ENCODE results near the gene STK10. TPM values are rescaled to one million over a fixed set of nuclear protein-coding genes. Genes with fewer than 3 reads are reported as not detected.

The STK10 gene
- total and polyA plus RNA-seq, 9 of the 15 experiments (the other 6 are each of a cell fraction or from before 2014, with no cell fraction given), result 0.30 to 6.7 (median 2.4) TPM

DNA sequence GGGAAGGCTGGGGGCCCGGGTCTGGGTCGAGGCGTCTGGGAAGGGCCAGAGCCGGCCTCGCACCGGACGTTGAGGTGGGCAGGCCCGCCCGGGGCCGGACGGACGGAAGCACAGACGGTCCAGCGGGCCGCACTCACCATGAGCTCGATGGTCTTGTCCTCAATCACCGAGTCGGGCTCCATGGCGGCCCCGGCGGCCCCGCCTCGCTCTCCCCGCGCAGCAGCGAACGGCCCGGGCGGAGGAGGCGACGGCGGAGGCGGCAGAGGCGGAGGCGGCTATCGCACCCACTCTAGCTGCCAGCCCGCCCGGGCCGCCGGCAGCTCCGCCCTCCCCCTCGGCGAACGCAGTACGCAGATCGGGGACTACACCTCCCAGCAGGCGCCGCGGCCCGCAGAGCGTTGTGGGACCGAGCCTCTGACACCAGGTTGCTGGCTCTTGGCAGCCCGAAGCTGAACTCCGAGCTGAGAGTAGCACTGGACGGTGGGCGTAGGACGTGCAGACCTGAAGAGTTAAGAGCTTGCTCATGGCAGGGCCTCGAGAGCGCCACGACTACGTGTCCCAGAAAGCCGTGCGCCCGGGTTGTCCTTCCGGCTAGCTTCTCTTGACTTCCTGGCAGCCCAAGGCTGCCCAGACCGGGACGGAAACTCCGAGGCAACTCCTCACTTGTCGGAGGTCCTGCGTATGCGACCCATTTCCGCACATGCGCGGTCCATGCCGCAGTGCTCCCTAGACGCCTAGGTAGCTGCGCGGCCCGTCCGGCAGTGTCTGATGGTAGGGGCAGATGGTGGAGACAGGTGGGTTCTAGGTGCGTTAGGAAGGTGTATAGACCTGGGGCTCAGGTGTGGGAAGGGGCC, 181.5 kb downstream of the STK10 start, which contains the start of gene FBXW11 (continued):
- TF ChIP-seq, protein P1, sequence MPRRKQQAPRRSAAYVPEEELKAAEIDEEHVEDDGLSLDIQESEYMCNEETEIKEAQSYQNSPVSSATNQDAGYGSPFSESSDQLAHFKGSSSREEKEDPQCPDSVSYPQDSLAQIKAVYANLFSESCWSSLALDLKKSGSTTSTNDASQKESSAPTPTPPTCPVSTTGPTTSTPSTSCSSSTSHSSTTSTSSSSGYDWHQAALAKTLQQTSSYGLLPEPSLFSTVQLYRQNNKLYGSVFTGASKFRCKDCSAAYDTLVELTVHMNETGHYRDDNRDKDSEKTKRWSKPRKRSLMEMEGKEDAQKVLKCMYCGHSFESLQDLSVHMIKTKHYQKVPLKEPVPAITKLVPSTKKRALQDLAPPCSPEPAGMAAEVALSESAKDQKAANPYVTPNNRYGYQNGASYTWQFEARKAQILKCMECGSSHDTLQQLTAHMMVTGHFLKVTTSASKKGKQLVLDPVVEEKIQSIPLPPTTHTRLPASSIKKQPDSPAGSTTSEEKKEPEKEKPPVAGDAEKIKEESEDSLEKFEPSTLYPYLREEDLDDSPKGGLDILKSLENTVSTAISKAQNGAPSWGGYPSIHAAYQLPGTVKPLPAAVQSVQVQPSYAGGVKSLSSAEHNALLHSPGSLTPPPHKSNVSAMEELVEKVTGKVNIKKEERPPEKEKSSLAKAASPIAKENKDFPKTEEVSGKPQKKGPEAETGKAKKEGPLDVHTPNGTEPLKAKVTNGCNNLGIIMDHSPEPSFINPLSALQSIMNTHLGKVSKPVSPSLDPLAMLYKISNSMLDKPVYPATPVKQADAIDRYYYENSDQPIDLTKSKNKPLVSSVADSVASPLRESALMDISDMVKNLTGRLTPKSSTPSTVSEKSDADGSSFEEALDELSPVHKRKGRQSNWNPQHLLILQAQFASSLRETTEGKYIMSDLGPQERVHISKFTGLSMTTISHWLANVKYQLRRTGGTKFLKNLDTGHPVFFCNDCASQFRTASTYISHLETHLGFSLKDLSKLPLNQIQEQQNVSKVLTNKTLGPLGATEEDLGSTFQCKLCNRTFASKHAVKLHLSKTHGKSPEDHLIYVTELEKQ (CRISPR knock-in tag; IDR thresholded peaks at IDR 0.05), result no peak
- TF ChIP-seq, protein P2, sequence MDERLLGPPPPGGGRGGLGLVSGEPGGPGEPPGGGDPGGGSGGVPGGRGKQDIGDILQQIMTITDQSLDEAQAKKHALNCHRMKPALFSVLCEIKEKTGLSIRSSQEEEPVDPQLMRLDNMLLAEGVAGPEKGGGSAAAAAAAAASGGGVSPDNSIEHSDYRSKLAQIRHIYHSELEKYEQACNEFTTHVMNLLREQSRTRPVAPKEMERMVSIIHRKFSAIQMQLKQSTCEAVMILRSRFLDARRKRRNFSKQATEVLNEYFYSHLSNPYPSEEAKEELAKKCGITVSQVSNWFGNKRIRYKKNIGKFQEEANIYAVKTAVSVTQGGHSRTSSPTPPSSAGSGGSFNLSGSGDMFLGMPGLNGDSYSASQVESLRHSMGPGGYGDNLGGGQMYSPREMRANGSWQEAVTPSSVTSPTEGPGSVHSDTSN (CRISPR knock-in tag; IDR thresholded peaks at IDR 0.05; ENCODE audit: low read depth), result no peak
- TF ChIP-seq, protein P2 (tag; conservative IDR thresholded peaks at IDR 0.05; ENCODE audit: low read depth), result no peak
- TF ChIP-seq, protein P3, sequence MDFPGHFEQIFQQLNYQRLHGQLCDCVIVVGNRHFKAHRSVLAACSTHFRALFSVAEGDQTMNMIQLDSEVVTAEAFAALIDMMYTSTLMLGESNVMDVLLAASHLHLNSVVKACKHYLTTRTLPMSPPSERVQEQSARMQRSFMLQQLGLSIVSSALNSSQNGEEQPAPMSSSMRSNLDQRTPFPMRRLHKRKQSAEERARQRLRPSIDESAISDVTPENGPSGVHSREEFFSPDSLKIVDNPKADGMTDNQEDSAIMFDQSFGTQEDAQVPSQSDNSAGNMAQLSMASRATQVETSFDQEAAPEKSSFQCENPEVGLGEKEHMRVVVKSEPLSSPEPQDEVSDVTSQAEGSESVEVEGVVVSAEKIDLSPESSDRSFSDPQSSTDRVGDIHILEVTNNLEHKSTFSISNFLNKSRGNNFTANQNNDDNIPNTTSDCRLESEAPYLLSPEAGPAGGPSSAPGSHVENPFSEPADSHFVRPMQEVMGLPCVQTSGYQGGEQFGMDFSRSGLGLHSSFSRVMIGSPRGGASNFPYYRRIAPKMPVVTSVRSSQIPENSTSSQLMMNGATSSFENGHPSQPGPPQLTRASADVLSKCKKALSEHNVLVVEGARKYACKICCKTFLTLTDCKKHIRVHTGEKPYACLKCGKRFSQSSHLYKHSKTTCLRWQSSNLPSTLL (IDR thresholded peaks at IDR 0.05), result no peak
- TF ChIP-seq, protein P4, sequence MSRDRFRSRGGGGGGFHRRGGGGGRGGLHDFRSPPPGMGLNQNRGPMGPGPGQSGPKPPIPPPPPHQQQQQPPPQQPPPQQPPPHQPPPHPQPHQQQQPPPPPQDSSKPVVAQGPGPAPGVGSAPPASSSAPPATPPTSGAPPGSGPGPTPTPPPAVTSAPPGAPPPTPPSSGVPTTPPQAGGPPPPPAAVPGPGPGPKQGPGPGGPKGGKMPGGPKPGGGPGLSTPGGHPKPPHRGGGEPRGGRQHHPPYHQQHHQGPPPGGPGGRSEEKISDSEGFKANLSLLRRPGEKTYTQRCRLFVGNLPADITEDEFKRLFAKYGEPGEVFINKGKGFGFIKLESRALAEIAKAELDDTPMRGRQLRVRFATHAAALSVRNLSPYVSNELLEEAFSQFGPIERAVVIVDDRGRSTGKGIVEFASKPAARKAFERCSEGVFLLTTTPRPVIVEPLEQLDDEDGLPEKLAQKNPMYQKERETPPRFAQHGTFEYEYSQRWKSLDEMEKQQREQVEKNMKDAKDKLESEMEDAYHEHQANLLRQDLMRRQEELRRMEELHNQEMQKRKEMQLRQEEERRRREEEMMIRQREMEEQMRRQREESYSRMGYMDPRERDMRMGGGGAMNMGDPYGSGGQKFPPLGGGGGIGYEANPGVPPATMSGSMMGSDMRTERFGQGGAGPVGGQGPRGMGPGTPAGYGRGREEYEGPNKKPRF (IDR thresholded peaks at IDR 0.05; ENCODE audit: low read depth, low read length), result no peak
- TF ChIP-seq SMAD1 (IDR thresholded peaks at IDR 0.05; ENCODE audit: low read depth, low read length, partially characterized antibody) (no peak), EHMT2 (IDR thresholded peaks at IDR 0.05) (no peak), NR2F6 (CRISPR knock-in tag; IDR thresholded peaks at IDR 0.05) (no peak)
- TF ChIP-seq, protein P5, sequence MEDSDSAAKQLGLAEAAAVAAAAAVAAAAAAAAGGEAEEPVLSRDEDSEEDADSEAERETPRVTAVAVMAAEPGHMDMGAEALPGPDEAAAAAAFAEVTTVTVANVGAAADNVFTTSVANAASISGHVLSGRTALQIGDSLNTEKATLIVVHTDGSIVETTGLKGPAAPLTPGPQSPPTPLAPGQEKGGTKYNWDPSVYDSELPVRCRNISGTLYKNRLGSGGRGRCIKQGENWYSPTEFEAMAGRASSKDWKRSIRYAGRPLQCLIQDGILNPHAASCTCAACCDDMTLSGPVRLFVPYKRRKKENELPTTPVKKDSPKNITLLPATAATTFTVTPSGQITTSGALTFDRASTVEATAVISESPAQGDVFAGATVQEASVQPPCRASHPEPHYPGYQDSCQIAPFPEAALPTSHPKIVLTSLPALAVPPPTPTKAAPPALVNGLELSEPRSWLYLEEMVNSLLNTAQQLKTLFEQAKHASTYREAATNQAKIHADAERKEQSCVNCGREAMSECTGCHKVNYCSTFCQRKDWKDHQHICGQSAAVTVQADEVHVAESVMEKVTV (CRISPR knock-in tag; IDR thresholded peaks at IDR 0.05), result no peak
- TF ChIP-seq, protein P6, sequence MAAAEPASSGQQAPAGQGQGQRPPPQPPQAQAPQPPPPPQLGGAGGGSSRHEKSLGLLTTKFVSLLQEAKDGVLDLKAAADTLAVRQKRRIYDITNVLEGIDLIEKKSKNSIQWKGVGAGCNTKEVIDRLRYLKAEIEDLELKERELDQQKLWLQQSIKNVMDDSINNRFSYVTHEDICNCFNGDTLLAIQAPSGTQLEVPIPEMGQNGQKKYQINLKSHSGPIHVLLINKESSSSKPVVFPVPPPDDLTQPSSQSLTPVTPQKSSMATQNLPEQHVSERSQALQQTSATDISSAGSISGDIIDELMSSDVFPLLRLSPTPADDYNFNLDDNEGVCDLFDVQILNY (CRISPR knock-in tag; IDR thresholded peaks at IDR 0.05), result no peak
